ENCODE results near the gene PPP4C.
A peak's percentile ranks its signal among the peaks of the same experiment; 100 is the strongest.
"Not testable (repeated sequence)": the region's sequence is repeated elsewhere in the genome, so short reads cannot be mapped to it uniquely, and the experiment has no call there.

The PPP4C gene

GRCh38 chr16:30096105-30096861 lies 20.5 kb downstream of the PPP4C start, which contains the start of gene YPEL3:
Gene YPEL3, minus strand, starts transcription at chr16:30096213. Its CDS starts 731 bp downstream, at chr16:30095482.
- peak; percentile 61 to 82 (median 70) for DNase-seq (ENCODE audit: low read depth in 2 of 3, low spot score in 2 of 3)

- no peak for DNase-seq (ENCODE audit: low read depth in 2 of 3, low spot score in 2 of 3)
These were observed 21.2 kb downstream of the PPP4C start for GRCh38 chr16:30096862-30097563.

- DNase-seq (ENCODE audit: low read depth in 2 of 3, low spot score in 2 of 3) = no peak
These were observed 28.3 kb downstream of the PPP4C start for GRCh38 chr16:30104090-30104489.

- DNase-seq (ENCODE audit: low read depth in 2 of 3, low spot score in 2 of 3) = no peak
These were observed 28.7 kb downstream of the PPP4C start for GRCh38 chr16:30104492-30104891.

GRCh38 chr16:30108059-30108850 lies 32.5 kb downstream of the PPP4C start:
- no peak for DNase-seq (ENCODE audit: low read depth in 2 of 3, low spot score in 2 of 3)

GRCh38 chr16:30110661-30111060 lies 34.9 kb downstream of the PPP4C start:
- no peak for DNase-seq (ENCODE audit: low read depth in 2 of 3, low spot score in 2 of 3)

- DNase-seq (ENCODE audit: low read depth in 2 of 3, low spot score in 2 of 3) = peak in 2 of 3 experiments; percentile 48 to 57
These were observed 36.6 kb downstream of the PPP4C start for GRCh38 chr16:30112197-30113030.

- DNase-seq (ENCODE audit: low read depth in 2 of 3, low spot score in 2 of 3) = no peak
These were observed 37.4 kb downstream of the PPP4C start, which contains the start of gene GDPD3 for GRCh38 chr16:30113031-30113710. Gene GDPD3, minus strand, starts transcription at chr16:30113537. Its CDS starts 59 bp downstream, at chr16:30113478.

GRCh38 chr16:30113711-30114333 lies 38.0 kb downstream of the PPP4C start:
- DNase-seq (ENCODE audit: low read depth in 2 of 3, low spot score in 2 of 3) = no peak

- DNase-seq (ENCODE audit: low read depth in 2 of 3, low spot score in 2 of 3) = no peak
These were observed 38.6 kb downstream of the PPP4C start for GRCh38 chr16:30114411-30114810.

GRCh38 chr16:30114833-30115232 lies 39.0 kb downstream of the PPP4C start:
- DNase-seq (ENCODE audit: low read depth in 2 of 3, low spot score in 2 of 3) = not testable (repeated sequence)

GRCh38 chr16:30115238-30115637 lies 39.4 kb downstream of the PPP4C start:
- DNase-seq (ENCODE audit: low read depth in 2 of 3, low spot score in 2 of 3) = no peak

- no peak for DNase-seq (ENCODE audit: low read depth in 2 of 3, low spot score in 2 of 3)
These were observed 40.8 kb downstream of the PPP4C start for GRCh38 chr16:30116291-30117207.

- DNase-seq (ENCODE audit: low read depth in 2 of 3, low spot score in 2 of 3) = no peak
These were observed 42.0 kb downstream of the PPP4C start for GRCh38 chr16:30117768-30118167.

- DNase-seq (ENCODE audit: low read depth in 2 of 3, low spot score in 2 of 3) = no peak
These were observed 43.6 kb downstream of the PPP4C start for GRCh38 chr16:30119428-30119827.

- no peak for DNase-seq (ENCODE audit: low read depth in 2 of 3, low spot score in 2 of 3)
These were observed 44.7 kb downstream of the PPP4C start for GRCh38 chr16:30120340-30121105.

GRCh38 chr16:30121741-30122571 lies 46.2 kb downstream of the PPP4C start:
- DNase-seq (ENCODE audit: low read depth in 2 of 3, low spot score in 2 of 3) = no peak
